ENCODE data around the gene ZNF513.

The ZNF513 gene

GRCh38 chr2:27379836-27380625, 503 bp downstream of the ZNF513 start:
- DNase-seq (ENCODE audit: low read depth): peak; percentile 62
- H3K4me3 ChIP-seq (ENCODE audit: control insufficient read depth, low read depth, low read length): peak overlapping the region; percentile 80
- no peak for TF ChIP-seq CTCF (conservative IDR thresholded peaks at IDR 0.05; ENCODE audit: control insufficient read depth, insufficient read depth, low read depth, low read length)

- DNase-seq (ENCODE audit: low read depth): no peak
- TF ChIP-seq CTCF (conservative IDR thresholded peaks at IDR 0.05; ENCODE audit: control insufficient read depth, insufficient read depth, low read depth, low read length): no peak
- H3K4me3 ChIP-seq (ENCODE audit: control insufficient read depth, low read depth, low read length): peak overlapping the region; percentile 80
Measured at GRCh38 chr2:27379383-27379835, 1.1 kb downstream of the ZNF513 start.

GRCh38 chr2:27378809-27379290, 1.7 kb downstream of the ZNF513 start:
- TF ChIP-seq CTCF (conservative IDR thresholded peaks at IDR 0.05; ENCODE audit: control insufficient read depth, insufficient read depth, low read depth, low read length): no peak
- H3K4me3 ChIP-seq (ENCODE audit: control insufficient read depth, low read depth, low read length): no peak overlapping the region
- DNase-seq (ENCODE audit: low read depth): no peak

- TF ChIP-seq CTCF (conservative IDR thresholded peaks at IDR 0.05; ENCODE audit: control insufficient read depth, insufficient read depth, low read depth, low read length): peak; percentile 9
- no peak overlapping the region for H3K4me3 ChIP-seq (ENCODE audit: control insufficient read depth, low read depth, low read length)
- peak; percentile 21 for DNase-seq (ENCODE audit: low read depth)
Measured at GRCh38 chr2:27378096-27378808, 2.3 kb downstream of the ZNF513 start.

- H3K4me3 ChIP-seq (ENCODE audit: control insufficient read depth, low read depth, low read length): no peak overlapping the region
- TF ChIP-seq CTCF (conservative IDR thresholded peaks at IDR 0.05; ENCODE audit: control insufficient read depth, insufficient read depth, low read depth, low read length): no peak
Measured at GRCh38 chr2:27377618-27378095, 2.9 kb downstream of the ZNF513 start.

GRCh38 chr2:27376866-27377617, 3.5 kb downstream of the ZNF513 start:
- H3K4me3 ChIP-seq (ENCODE audit: control insufficient read depth, low read depth, low read length): no peak overlapping the region
- DNase-seq (ENCODE audit: low read depth): no peak
- no peak for TF ChIP-seq CTCF (conservative IDR thresholded peaks at IDR 0.05; ENCODE audit: control insufficient read depth, insufficient read depth, low read depth, low read length)

More at GRCh38 chr2:27377618-27378095, 2.9 kb downstream of the ZNF513 start:
- no peak for DNase-seq (ENCODE audit: low read depth)
